ENCODE measurements around the gene TLCD5.

GRCh38 chr11:120318906-120319305, 6.2 kb upstream of the TLCD5 start:
- no peak for TF ChIP-seq CTCF (IDR thresholded peaks at IDR 0.05)
- no peak for TF ChIP-seq POLR2AphosphoS5 (IDR thresholded peaks at IDR 0.05)
- no peak for TF ChIP-seq POLR2A (IDR thresholded peaks at IDR 0.05; ENCODE audit: low read depth)

Measured in esophagus muscularis mucosa (tissue), 3 donors.